GM18858 (cell line): ENCODE results near the gene HEATR5A.
"Not testable (repeated sequence)": the region's sequence is repeated elsewhere in the genome, so short reads cannot be mapped to it uniquely, and the experiment has no call there.

Source experiments
- ATAC-seq: cut with Tn5 transposase; IDR thresholded peaks from one replicate; pipeline ENCODE4 v1.9.1; 2021; ENCODE audit not compliant: unreplicated experiment

Gene HEATR5A

GRCh38 chr14:31287294-31287972, 132.9 kb downstream of the HEATR5A start:
- ATAC-seq, result no peak

GRCh38 chr14:31286456-31287293, 133.7 kb downstream of the HEATR5A start:
- no peak for ATAC-seq

GRCh38 chr14:31283578-31284252, 136.6 kb downstream of the HEATR5A start:
- peak; percentile 81 for ATAC-seq

GRCh38 chr14:31283153-31283552, 137.2 kb downstream of the HEATR5A start:
- ATAC-seq, result peak; percentile 19

- ATAC-seq, result no peak
These were observed 139.5 kb downstream of the HEATR5A start for GRCh38 chr14:31280871-31281220.

- no peak for ATAC-seq
These were observed 140.0 kb downstream of the HEATR5A start for GRCh38 chr14:31280132-31280870.

- ATAC-seq, result no peak
These were observed 141.5 kb downstream of the HEATR5A start for GRCh38 chr14:31278883-31279282.

- no peak for ATAC-seq
These were observed 143.3 kb downstream of the HEATR5A start for GRCh38 chr14:31277085-31277484.

- ATAC-seq, result not testable (repeated sequence)
These were observed 143.9 kb downstream of the HEATR5A start for GRCh38 chr14:31276417-31276816.

- no peak for ATAC-seq
These were observed 144.6 kb downstream of the HEATR5A start for GRCh38 chr14:31275731-31276130.

GRCh38 chr14:31271648-31272047, 148.7 kb downstream of the HEATR5A start:
- no peak for ATAC-seq

GRCh38 chr14:31270196-31270772, 150.1 kb downstream of the HEATR5A start:
- no peak for ATAC-seq

GRCh38 chr14:31269634-31270195, 150.6 kb downstream of the HEATR5A start:
- no peak for ATAC-seq

GRCh38 chr14:31268216-31268615, 152.1 kb downstream of the HEATR5A start:
- ATAC-seq, result no peak

- ATAC-seq, result no peak
These were observed 153.7 kb downstream of the HEATR5A start for GRCh38 chr14:31266437-31267331.

- ATAC-seq, result no peak
These were observed 154.5 kb downstream of the HEATR5A start for GRCh38 chr14:31265701-31266398.

- ATAC-seq, result no peak
These were observed 156.7 kb downstream of the HEATR5A start for GRCh38 chr14:31263485-31264133.
